ENCODE results near the gene FBXL4. TPM values are rescaled to one million over a fixed set of nuclear protein-coding genes. Genes with fewer than 3 reads are reported as not detected.

FBXL4 gene
- total and polyA plus RNA-seq, 2 donors (not counting 1 experiment from before 2014, with no cell fraction given) = 16.8 to 18.1 TPM

- Histone ChIP-seq H3K36me3 (ENCODE audit: control insufficient read depth, insufficient read depth, low read length) (no peaks in the 10 kb centered on the region), H3K9me3 (ENCODE audit: control insufficient read depth, insufficient read depth, low read depth, low read length) (no peaks in the 10 kb centered on the region)
Measured at GRCh38 chr6:98937351-98937750, 10.4 kb downstream of the FBXL4 start.

GRCh38 chr6:98932381-98932780 is 15.4 kb downstream of the FBXL4 start:
- no peak overlapping the region for H2AFZ ChIP-seq (ENCODE audit: low read length)
- no peak overlapping the region for H3K27ac ChIP-seq (ENCODE audit: insufficient read depth, low read length)
- no peaks in the 10 kb centered on the region for H3K27me3 ChIP-seq (ENCODE audit: control insufficient read depth, insufficient read depth, low read length)
- no peak for TF ChIP-seq CTCF (conservative IDR thresholded peaks at IDR 0.05 in 1 of 2, IDR thresholded peaks at IDR 0.05 in 1 of 2; ENCODE audit: low read depth in 1 of 2, low read length in 2 of 2)
- no peak for TF ChIP-seq EZH2 (IDR thresholded peaks at IDR 0.05; ENCODE audit: low read length, missing control alignments)
- H3K36me3 ChIP-seq (ENCODE audit: control insufficient read depth, insufficient read depth, low read length) = no peaks in the 10 kb centered on the region
- H3K4me3 ChIP-seq (replicated peaks in 1 of 4; ENCODE audit: control extremely low read depth in 1 of 4, insufficient read depth in 1 of 4, low read depth in 3 of 4, low read length in 4 of 4) = no peak overlapping the region
- H3K79me2 ChIP-seq (ENCODE audit: control insufficient read depth, insufficient read depth, low read length) = no peaks in the 10 kb centered on the region
- no peak overlapping the region for H3K9ac ChIP-seq (ENCODE audit: insufficient read depth, low read length)
- no peak overlapping the region for H3K4me2 ChIP-seq (ENCODE audit: extremely low read depth, insufficient read depth, low read length)
- H3K4me1 ChIP-seq (ENCODE audit: control insufficient read depth, extremely low read depth, insufficient read depth, low read length) = peaks cover 2% of the 10 kb centered on the region
- no peaks in the 10 kb centered on the region for H4K20me1 ChIP-seq (ENCODE audit: control insufficient read depth, extremely low read depth, insufficient read depth, low read length)
- H3K9me3 ChIP-seq (ENCODE audit: control insufficient read depth, insufficient read depth, low read depth, low read length) = no peaks in the 10 kb centered on the region
- DNase-seq (ENCODE audit: low read depth in 2 of 2) = no peak

More at GRCh38 chr6:98937351-98937750, 10.4 kb downstream of the FBXL4 start:
- Histone ChIP-seq H3K4me1 (ENCODE audit: control insufficient read depth, extremely low read depth, insufficient read depth, low read length) (no peaks in the 10 kb centered on the region), H3K4me2 (ENCODE audit: extremely low read depth, insufficient read depth, low read length) (no peak overlapping the region), H4K20me1 (ENCODE audit: control insufficient read depth, extremely low read depth, insufficient read depth, low read length) (no peaks in the 10 kb centered on the region), H3K27ac (ENCODE audit: insufficient read depth, low read length) (no peak overlapping the region), H3K4me3 (replicated peaks in 1 of 4; ENCODE audit: control extremely low read depth in 1 of 4, insufficient read depth in 1 of 4, low read depth in 3 of 4, low read length in 4 of 4) (no peak overlapping the region), H3K27me3 (ENCODE audit: control insufficient read depth, insufficient read depth, low read length) (no peaks in the 10 kb centered on the region), H3K9ac (ENCODE audit: insufficient read depth, low read length) (no peak overlapping the region), H2AFZ (ENCODE audit: low read length) (no peak overlapping the region), H3K79me2 (ENCODE audit: control insufficient read depth, insufficient read depth, low read length) (peaks cover 9% of the 10 kb centered on the region)
- no peak for DNase-seq (ENCODE audit: low read depth in 2 of 2)
- TF ChIP-seq CTCF (conservative IDR thresholded peaks at IDR 0.05 in 1 of 2, IDR thresholded peaks at IDR 0.05 in 1 of 2; ENCODE audit: low read depth in 1 of 2, low read length in 2 of 2) = no peak
- TF ChIP-seq EZH2 (IDR thresholded peaks at IDR 0.05; ENCODE audit: low read length, missing control alignments) = no peak

- Histone ChIP-seq H3K79me2 (ENCODE audit: control insufficient read depth, insufficient read depth, low read length) (no peaks in the 10 kb centered on the region), H3K4me3 (replicated peaks in 1 of 4; ENCODE audit: control extremely low read depth in 1 of 4, insufficient read depth in 1 of 4, low read depth in 3 of 4, low read length in 4 of 4) (no peak overlapping the region), H4K20me1 (ENCODE audit: control insufficient read depth, extremely low read depth, insufficient read depth, low read length) (no peaks in the 10 kb centered on the region), H3K27ac (ENCODE audit: insufficient read depth, low read length) (no peak overlapping the region), H3K4me2 (ENCODE audit: extremely low read depth, insufficient read depth, low read length) (no peak overlapping the region), H3K36me3 (ENCODE audit: control insufficient read depth, insufficient read depth, low read length) (no peaks in the 10 kb centered on the region), H3K27me3 (ENCODE audit: control insufficient read depth, insufficient read depth, low read length) (no peaks in the 10 kb centered on the region), H3K9me3 (ENCODE audit: control insufficient read depth, insufficient read depth, low read depth, low read length) (no peaks in the 10 kb centered on the region), H3K4me1 (ENCODE audit: control insufficient read depth, extremely low read depth, insufficient read depth, low read length) (peaks cover 2% of the 10 kb centered on the region), H3K9ac (ENCODE audit: insufficient read depth, low read length) (no peak overlapping the region), H2AFZ (ENCODE audit: low read length) (no peak overlapping the region)
- DNase-seq (ENCODE audit: low read depth in 2 of 2) = no peak
- no peak for TF ChIP-seq CTCF (conservative IDR thresholded peaks at IDR 0.05 in 1 of 2, IDR thresholded peaks at IDR 0.05 in 1 of 2; ENCODE audit: low read depth in 1 of 2, low read length in 2 of 2)
- TF ChIP-seq EZH2 (IDR thresholded peaks at IDR 0.05; ENCODE audit: low read length, missing control alignments) = no peak
Measured at GRCh38 chr6:98931696-98932095, 16.1 kb downstream of the FBXL4 start.
